Measurements from ENCODE around the gene LMCD1. TPM values are rescaled to one million over a fixed set of nuclear protein-coding genes. Genes with fewer than 3 reads are reported as not detected.

The LMCD1 gene
- total RNA-seq, 1 donor from 2014 or later, result 1.3 TPM

GRCh38 chr3:8596321-8597218 lies 94.9 kb downstream of the LMCD1 start:
- peaks cover 4% of the 10 kb centered on the region for H3K27me3 Mint-ChIP-seq (ENCODE audit: unreplicated experiment)
- DNase-seq, result no peak
- no peaks in the 10 kb centered on the region for H3K36me3 Mint-ChIP-seq (ENCODE audit: unreplicated experiment)
- H3K9me3 Mint-ChIP-seq (ENCODE audit: unreplicated experiment), result no peaks in the 10 kb centered on the region
- H3K27ac Mint-ChIP-seq (ENCODE audit: unreplicated experiment), result no peak overlapping the region
- peaks cover 21% of the 10 kb centered on the region for H3K4me1 Mint-ChIP-seq (ENCODE audit: low read depth, unreplicated experiment)
- no peak overlapping the region for H3K4me3 Mint-ChIP-seq (ENCODE audit: unreplicated experiment)
- TF ChIP-seq, protein P1, sequence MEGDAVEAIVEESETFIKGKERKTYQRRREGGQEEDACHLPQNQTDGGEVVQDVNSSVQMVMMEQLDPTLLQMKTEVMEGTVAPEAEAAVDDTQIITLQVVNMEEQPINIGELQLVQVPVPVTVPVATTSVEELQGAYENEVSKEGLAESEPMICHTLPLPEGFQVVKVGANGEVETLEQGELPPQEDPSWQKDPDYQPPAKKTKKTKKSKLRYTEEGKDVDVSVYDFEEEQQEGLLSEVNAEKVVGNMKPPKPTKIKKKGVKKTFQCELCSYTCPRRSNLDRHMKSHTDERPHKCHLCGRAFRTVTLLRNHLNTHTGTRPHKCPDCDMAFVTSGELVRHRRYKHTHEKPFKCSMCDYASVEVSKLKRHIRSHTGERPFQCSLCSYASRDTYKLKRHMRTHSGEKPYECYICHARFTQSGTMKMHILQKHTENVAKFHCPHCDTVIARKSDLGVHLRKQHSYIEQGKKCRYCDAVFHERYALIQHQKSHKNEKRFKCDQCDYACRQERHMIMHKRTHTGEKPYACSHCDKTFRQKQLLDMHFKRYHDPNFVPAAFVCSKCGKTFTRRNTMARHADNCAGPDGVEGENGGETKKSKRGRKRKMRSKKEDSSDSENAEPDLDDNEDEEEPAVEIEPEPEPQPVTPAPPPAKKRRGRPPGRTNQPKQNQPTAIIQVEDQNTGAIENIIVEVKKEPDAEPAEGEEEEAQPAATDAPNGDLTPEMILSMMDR (IDR thresholded peaks at IDR 0.05; ENCODE audit: partially characterized antibody, unreplicated experiment), result no peak

DNA sequence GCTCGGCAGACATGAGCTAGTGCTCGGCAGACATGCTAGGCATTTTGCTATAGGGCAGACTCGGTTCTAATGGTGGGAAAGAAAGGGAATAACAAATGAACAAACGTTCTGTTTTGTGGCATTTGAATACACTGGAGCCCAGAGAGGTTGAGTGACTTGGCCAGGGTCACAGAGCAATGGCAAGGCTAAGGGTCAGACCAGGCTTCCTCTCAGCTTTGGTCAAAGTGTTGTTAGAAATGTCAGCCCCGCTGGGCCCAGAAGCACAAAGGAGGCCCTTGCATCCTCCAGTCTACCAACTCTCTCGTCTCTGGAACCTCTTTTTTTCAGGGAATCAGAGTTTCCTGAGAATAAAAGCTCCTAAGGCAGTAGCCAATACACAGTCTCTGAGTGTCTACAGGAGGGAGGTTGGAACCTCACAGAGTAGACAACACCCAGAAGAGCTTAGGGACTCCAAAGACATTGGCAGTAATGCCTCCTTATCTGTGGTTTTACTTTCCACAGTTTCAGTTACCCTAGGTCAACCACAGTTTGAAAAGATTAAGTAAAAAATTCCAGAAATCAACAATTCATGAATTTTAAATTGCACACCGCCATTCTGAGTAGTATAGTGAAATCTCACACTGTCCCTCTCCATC lies 95.7 kb downstream of the LMCD1 start:
- H3K27ac Mint-ChIP-seq (ENCODE audit: unreplicated experiment), result no peak overlapping the region
- TF ChIP-seq, protein P1 (IDR thresholded peaks at IDR 0.05; ENCODE audit: partially characterized antibody, unreplicated experiment), result no peak

DNA sequence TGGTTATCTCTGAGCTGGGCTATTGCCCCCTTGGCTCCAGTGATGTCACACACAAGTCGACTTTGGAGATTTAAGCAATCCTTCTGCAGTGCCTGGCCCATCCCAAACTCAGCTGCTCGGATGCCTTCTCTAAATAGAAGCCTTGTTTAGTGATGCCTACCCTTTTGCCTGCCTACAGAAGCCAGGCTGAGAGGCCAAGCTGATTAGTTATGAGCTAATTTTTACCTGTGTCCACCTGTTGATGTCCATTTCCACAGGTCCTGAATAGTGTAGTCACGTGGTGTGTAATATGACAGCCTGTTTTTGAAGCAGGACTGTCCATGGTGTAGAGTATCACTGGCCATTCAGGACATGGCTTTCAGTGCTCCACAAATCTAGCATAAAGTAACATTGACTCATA lies 97.5 kb downstream of the LMCD1 start:
- TF ChIP-seq, protein P1 (IDR thresholded peaks at IDR 0.05; ENCODE audit: partially characterized antibody, unreplicated experiment), result no peak
- no peak overlapping the region for H3K27ac Mint-ChIP-seq (ENCODE audit: unreplicated experiment)
- no peak for DNase-seq
- H3K4me1 Mint-ChIP-seq (ENCODE audit: low read depth, unreplicated experiment), result peaks cover 18% of the 10 kb centered on the region
- H3K27me3 Mint-ChIP-seq (ENCODE audit: unreplicated experiment), result peaks cover 4% of the 10 kb centered on the region
- peaks cover 3% of the 10 kb centered on the region for H3K9me3 Mint-ChIP-seq (ENCODE audit: unreplicated experiment)
- peaks cover 5% of the 10 kb centered on the region for H3K36me3 Mint-ChIP-seq (ENCODE audit: unreplicated experiment)
- H3K4me3 Mint-ChIP-seq (ENCODE audit: unreplicated experiment), result no peak overlapping the region

More for the DNA sequence above, 95.7 kb downstream of the LMCD1 start:
- H3K4me3 Mint-ChIP-seq (ENCODE audit: unreplicated experiment), result no peak overlapping the region
- peaks cover 3% of the 10 kb centered on the region for H3K9me3 Mint-ChIP-seq (ENCODE audit: unreplicated experiment)
- peaks cover 4% of the 10 kb centered on the region for H3K27me3 Mint-ChIP-seq (ENCODE audit: unreplicated experiment)
- H3K4me1 Mint-ChIP-seq (ENCODE audit: low read depth, unreplicated experiment), result peaks cover 21% of the 10 kb centered on the region
- DNase-seq, result no peak
- no peaks in the 10 kb centered on the region for H3K36me3 Mint-ChIP-seq (ENCODE audit: unreplicated experiment)

DNA sequence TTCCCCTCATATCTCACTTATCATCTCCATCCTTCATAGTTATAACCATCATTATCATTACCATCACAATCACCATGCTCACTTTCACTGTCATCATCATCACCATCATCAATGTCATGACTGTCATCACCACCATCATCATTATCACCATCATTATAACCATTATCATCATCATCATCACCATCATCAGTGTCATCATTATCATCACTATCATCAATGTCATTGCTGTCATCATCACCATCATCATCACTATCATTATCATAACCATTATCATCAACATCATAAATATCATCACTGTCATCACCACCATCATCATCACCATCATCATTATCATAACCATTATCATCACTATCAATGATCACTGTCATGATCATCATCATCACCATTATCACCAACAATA lies 98.8 kb downstream of the LMCD1 start:
- H3K4me3 Mint-ChIP-seq (ENCODE audit: unreplicated experiment), result no peak overlapping the region
- peaks cover 10% of the 10 kb centered on the region for H3K4me1 Mint-ChIP-seq (ENCODE audit: low read depth, unreplicated experiment)
- H3K27me3 Mint-ChIP-seq (ENCODE audit: unreplicated experiment), result peaks cover 3% of the 10 kb centered on the region
- H3K36me3 Mint-ChIP-seq (ENCODE audit: unreplicated experiment), result peaks cover 5% of the 10 kb centered on the region
- TF ChIP-seq, protein P1 (IDR thresholded peaks at IDR 0.05; ENCODE audit: partially characterized antibody, unreplicated experiment), result no peak
- peaks cover 3% of the 10 kb centered on the region for H3K9me3 Mint-ChIP-seq (ENCODE audit: unreplicated experiment)
- no peak for DNase-seq
- no peak overlapping the region for H3K27ac Mint-ChIP-seq (ENCODE audit: unreplicated experiment)
